OCI-LY7 (cell line): ENCODE results near the gene EEPD1.

ENCODE experiments used
- CTCF ChIP-seq: fragments of 200-600 bp; sonication (generic); conservative IDR thresholded peaks from 2 replicates; pipeline ENCODE4 v1.5.1; 2014; ENCODE audit warnings: mild to moderate bottlenecking, antibody characterized with exemption, low read length, moderate library complexity, mixed read lengths
- EZH2phosphoT487 ChIP-seq: fragments of 200-600 bp; sonication (generic); IDR thresholded peaks from 2 replicates; pipeline ENCODE4 v1.6.1; 2018; ENCODE audit warnings: low read depth, borderline replicate concordance, mild to moderate bottlenecking, mixed run types, antibody characterized with exemption, low read length, moderate library complexity, mixed read lengths

GRCh38 chr7:36153571-36154097 lies 580 bp downstream of the EEPD1 start:
- TF ChIP-seq CTCF = no peak
- TF ChIP-seq EZH2phosphoT487 = no peak
